ENCODE measurements around the gene RPH3AL.
A peak's percentile ranks its signal among the peaks of the same experiment; 100 is the strongest.
"Not testable (repeated sequence)": the region's sequence is repeated elsewhere in the genome, so short reads cannot be mapped to it uniquely, and the experiment has no call there.

Gene RPH3AL

DNA sequence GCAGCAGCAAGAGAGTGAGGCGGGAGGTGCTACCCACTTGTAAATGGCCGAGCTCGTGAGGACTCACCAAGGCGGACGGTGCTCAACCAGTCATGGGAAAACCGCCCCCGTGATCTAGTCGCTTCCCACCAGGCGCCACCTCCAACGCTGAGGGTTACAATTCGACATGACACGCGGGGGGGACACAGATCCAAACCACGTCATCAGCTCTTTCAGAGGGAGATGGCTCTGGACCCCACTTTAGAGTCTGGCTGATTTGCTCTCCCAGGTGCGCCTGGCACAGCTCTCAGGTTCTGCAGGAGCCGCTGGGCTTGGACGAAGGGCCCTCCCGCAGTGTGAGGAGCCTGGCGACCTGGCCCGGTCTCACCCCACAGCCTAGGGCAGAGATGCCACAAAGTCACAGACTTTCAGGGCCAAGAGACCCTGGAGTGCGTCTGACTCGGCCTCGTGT lies 150.1 kb downstream of the RPH3AL start:
- no peak for DNase-seq (ENCODE audit: low read depth in 2 of 2)

DNA sequence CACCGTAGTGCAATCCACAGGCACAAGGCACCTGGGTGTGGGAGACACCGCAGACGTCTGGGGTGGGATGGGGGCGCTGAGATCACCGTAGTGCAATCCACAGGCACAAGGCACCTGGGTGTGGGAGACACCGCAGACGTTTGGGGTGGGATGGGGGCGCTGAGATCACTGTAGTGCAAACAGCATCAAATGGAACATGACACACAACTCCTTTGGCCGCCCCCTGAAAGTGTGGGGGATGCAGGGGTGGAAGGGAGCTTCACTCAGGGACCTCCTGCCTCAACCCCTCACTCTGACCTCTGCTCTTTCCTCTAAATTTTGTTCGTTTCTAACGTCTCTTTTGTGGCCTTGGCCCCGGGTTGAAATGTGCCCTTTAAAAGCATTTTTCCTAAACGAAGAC lies 150.9 kb downstream of the RPH3AL start:
- DNase-seq (ENCODE audit: low read depth in 2 of 2): not testable (repeated sequence)

DNA sequence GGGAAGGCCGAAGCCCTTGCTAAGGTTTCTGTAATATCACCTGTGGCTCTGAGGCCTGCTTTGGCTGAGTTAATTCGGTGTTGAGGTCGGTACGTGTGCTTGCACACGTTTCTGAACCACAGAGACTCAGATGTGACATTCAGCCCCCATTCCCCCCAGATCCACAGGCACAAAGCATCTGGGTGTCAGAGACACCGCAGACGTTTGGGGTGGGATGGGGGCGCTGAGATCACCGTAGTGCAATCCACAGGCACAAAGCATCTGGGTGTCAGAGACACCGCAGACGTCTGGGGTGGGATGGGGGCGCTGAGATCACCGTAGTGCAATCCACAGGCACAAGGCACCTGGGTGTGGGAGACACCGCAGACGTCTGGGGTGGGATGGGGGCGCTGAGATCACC lies 151.3 kb downstream of the RPH3AL start:
- not testable (repeated sequence) for DNase-seq (ENCODE audit: low read depth in 2 of 2)

- DNase-seq (ENCODE audit: low read depth in 2 of 2): no peak
Measured at GRCh38 chr17:200586-200985, 152.0 kb downstream of the RPH3AL start.

DNA sequence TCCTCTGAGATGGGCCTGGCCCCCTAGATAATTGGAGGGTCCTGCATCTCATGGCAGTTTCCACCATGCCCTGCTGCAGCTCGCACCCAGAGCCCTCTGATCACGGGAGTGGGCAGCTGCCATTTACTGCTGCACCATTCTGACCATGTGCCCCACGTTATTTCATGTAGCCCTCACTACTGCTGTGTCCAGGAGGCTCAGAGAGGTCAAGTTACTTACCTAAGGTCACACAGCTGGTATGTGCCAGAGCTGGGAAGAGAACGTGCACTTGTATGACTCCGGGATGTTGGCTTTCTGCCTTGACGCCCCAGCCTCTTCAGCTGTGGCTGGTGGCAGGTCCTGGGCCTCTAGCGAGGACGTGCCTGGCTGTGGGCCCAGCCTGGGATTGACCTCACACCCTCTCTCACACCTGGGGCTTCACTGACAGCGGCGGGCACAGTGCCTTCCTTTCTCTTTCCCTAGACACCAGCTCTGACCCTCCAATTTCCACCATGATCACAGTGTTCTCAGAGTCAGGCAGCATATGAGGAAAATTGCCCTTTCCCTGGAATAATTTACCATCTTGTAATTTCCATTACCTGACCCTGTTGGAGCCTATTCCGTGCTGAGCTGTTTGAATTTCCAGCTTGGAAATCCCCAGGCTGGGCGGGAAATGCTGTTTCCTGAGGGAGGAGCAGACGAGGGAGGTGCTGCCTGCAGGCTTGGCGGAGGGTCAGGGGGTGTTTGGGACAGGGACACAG lies 152.6 kb downstream of the RPH3AL start:
- DNase-seq (ENCODE audit: low read depth in 2 of 2): no peak

- no peak for DNase-seq (ENCODE audit: low read depth in 2 of 2)
Measured at GRCh38 chr17:199191-199604, 153.4 kb downstream of the RPH3AL start.

- DNase-seq (ENCODE audit: low read depth in 2 of 2): not testable (repeated sequence)
Measured at GRCh38 chr17:198225-198624, 154.4 kb downstream of the RPH3AL start.

GRCh38 chr17:197352-197751 lies 155.3 kb downstream of the RPH3AL start:
- DNase-seq (ENCODE audit: low read depth in 2 of 2): no peak

DNA sequence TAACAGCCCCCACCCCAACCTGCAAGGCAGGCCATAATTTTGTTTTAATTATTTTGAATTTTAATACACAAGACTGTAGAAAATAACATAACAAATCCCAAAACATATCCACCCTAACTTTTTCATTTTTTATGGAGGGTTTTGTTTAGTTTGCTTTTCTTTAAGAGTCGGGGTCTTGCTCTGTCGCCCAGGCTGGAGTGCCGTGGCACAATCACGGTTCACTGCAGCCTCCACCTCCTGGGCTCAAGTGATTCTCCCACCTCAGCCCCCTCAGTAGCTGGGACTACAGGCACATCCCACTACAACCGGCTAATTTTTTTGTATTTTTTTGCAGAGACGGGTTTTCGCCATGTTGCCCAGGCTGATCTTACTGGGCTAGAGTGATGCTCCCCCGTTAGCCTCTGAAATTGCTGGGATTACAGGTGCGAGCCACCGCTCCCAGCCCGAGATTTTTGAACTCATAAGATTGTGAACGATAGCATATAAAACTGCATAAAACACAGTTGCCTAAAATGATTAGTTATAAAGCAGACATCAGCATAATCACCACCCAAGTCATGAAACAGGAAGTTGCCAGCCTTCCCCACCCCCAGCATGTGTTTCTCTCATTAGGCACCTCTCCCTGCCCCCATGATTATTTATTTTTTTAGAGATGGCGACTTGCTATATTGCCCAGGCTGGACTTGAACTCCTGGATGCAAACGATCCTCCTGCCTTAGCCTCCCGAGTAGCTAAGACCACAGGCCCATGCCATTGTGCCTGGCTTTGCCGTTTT lies 157.6 kb downstream of the RPH3AL start:
- DNase-seq (ENCODE audit: low read depth in 2 of 2): no peak

GRCh38 chr17:193841-194806 lies 158.5 kb downstream of the RPH3AL start:
- no peak for DNase-seq (ENCODE audit: low read depth in 2 of 2)

GRCh38 chr17:193426-193810 lies 159.2 kb downstream of the RPH3AL start:
- no peak for DNase-seq (ENCODE audit: low read depth in 2 of 2)

- no peak for DNase-seq (ENCODE audit: low read depth in 2 of 2)
Measured at GRCh38 chr17:192666-193425, 159.8 kb downstream of the RPH3AL start.

DNA sequence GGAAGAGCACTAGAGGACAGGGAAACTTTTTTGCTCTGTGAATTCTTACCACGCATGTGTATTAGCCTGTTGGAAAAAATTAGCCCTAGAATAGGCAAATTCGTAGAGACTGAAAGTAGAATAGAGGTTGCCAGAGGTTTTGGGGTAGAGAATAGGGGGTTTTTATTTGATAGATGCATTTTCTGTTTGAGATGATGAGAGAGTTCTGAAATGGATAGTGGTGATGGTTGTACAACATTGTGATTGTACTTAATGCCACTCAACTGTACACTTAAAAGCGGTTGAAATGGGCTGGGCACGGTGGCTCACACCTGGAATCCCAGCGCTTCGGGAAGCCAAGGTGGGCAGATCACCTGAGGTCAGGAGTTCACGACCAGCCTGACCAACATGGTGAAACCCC lies 163.2 kb downstream of the RPH3AL start:
- DNase-seq (ENCODE audit: low read depth in 2 of 2): no peak

DNA sequence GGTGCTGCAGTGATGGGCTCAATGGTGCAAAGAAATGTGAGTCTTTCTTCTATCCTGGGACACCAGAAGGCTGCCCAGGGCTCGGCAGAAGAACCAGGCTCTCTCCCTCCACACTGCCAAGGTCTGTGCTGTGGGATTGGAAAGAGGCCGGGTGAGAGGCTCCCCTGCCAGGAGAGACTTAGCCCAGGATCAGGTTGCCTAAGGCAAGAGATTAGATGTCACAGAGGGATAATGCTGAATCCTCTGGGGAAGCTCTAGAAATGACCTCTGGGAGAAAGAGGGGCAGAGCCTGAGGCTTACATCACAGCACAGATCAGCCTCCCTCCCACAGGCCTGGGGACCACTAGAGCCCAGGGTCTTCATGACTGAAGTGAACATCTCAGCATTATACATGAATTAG lies 165.5 kb downstream of the RPH3AL start:
- no peak for DNase-seq (ENCODE audit: low read depth in 2 of 2)

DNA sequence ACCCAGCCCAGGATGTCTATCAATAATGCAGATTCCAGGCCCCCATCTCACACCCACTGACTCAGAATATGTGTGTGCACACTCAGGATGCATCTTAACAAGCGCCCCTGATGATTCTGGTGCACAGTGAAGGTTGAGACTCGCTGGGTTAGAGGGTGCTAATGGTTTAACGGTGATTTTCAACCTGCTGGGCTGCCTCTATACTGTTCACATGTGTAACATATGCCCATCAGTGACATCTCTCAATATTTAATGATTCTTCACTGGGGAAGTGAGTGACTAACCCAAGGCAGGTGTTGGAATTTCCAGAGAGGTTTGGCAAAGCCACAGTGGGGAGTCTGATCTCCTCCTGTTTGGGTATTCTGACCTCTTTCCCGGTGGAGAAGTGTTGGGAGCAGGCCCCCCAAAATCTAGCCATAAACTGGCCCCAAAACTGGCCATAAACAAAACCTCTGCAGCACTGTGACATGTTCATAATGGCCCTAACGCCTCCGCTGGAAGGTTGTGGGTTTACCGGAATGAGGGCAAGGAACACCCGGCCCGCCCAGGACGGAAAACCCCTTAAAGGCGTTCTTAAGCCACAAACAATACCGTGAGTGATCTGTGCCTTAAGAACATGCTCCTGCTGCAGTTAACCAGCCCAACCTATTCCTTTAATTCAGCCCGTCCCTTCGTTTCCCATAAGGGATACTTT lies 167.0 kb downstream of the RPH3AL start:
- DNase-seq (ENCODE audit: low read depth in 2 of 2): peak in 1 of 2 donors; percentile 19

DNA sequence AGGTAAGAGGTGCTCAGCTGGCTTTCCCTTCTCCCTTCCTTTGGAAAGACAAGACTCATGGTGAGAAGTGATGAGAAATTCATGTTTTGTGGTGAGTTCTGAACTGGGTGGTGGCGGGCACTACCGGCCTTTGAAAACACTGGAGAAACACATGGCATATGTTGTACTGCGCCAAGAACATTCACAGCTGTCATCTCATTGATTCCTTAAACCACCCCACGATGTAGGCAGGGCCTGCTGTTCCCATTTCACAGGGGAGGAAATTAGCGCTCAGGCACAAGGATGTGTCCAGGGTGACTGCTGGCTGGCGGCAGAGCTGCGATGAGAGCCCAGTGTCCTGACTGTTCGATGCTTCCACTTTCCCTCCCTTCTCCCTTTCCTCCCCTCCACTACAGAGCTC lies 169.6 kb downstream of the RPH3AL start:
- DNase-seq (ENCODE audit: low read depth in 2 of 2): no peak

GRCh38 chr17:182050-182751 lies 170.4 kb downstream of the RPH3AL start:
- no peak for DNase-seq (ENCODE audit: low read depth in 2 of 2)

GRCh38 chr17:181245-182049 lies 171.2 kb downstream of the RPH3AL start, which contains the start of gene DOC2B:
Gene DOC2B (minus strand): TSS chr17:181650. CDS start chr17:181479, 171 bp downstream.
- DNase-seq (ENCODE audit: low read depth in 2 of 2): peak in 1 of 2 donors; percentile 12
